K562 (cell line): ENCODE measurements around the gene KCNH2. TPM values are rescaled to one million over a fixed set of nuclear protein-coding genes. Genes with fewer than 3 reads are reported as not detected.
A peak's percentile ranks its signal among the peaks of the same experiment; 100 is the strongest.

Source experiments
- C11orf30 ChIP-seq: fragments of 450-650 bp; IDR thresholded peaks from 2 replicates; pipeline ENCODE4 v1.6.1; 2016; ENCODE audit warnings: low read depth, mild to moderate bottlenecking
- CBX1 ChIP-seq: sonication (generic); IDR thresholded peaks from 2 replicates; pipeline ENCODE4 v1.6.1; 2016; ENCODE audit warnings: antibody characterized with exemption, low read depth, mild to moderate bottlenecking
- CEBPB ChIP-seq: fragments of 450-650 bp; IDR thresholded peaks from 2 replicates; pipeline ENCODE4 v1.6.1; 2016; ENCODE audit warnings: missing genetic modification characterization, missing compliant biosample characterization
- EHMT2 ChIP-seq: fragments of 450-650 bp; IDR thresholded peaks from 2 replicates; pipeline ENCODE4 v1.6.1; 2018; ENCODE audit warnings: antibody characterized with exemption
- FIP1L1 ChIP-seq: fragments of 200-400 bp; formaldehyde crosslinking; IDR thresholded peaks from 2 replicates; pipeline ENCODE4 v1.6.1; 2018; ENCODE audit warnings: mild to moderate bottlenecking, low read depth, low read length; ENCODE audit not compliant: poor library complexity, severe bottlenecking
- HNRNPL ChIP-seq: fragments of 200-400 bp; formaldehyde crosslinking; IDR thresholded peaks from 2 replicates; pipeline ENCODE4 v1.6.1; 2017; ENCODE audit warnings: low read depth, mild to moderate bottlenecking, low read length
- NUFIP1 ChIP-seq: fragments of 450-650 bp; IDR thresholded peaks from 2 replicates; pipeline ENCODE4 v1.6.1; 2018; ENCODE audit not compliant: partially characterized antibody
- SREBF2 ChIP-seq: sonication (generic); formaldehyde crosslinking; IDR thresholded peaks from 2 replicates; pipeline ENCODE4 v1.4.0; 2020; ENCODE audit warnings: mild to moderate bottlenecking, missing genetic modification reagents
- SRSF9 ChIP-seq: fragments of 200-400 bp; formaldehyde crosslinking; IDR thresholded peaks from 2 replicates; pipeline ENCODE4 v1.6.1; 2017; ENCODE audit warnings: low read depth, low read length, borderline replicate concordance
- ZFX ChIP-seq: sonication (generic); formaldehyde crosslinking; IDR thresholded peaks from 2 replicates; pipeline ENCODE4 v1.8.0; 2022; ENCODE audit warnings: mild to moderate bottlenecking, missing genetic modification reagents, moderate library complexity
- ZNF224 ChIP-seq: sonication (generic); formaldehyde crosslinking; IDR thresholded peaks from 2 replicates; pipeline ENCODE4 v1.8.0; 2022; ENCODE audit warnings: mild to moderate bottlenecking, missing genetic modification reagents
- ZZZ3 ChIP-seq: fragments of 450-650 bp; IDR thresholded peaks from 2 replicates; pipeline ENCODE4 v1.6.1; 2016; ENCODE audit warnings: antibody characterized with exemption, mild to moderate bottlenecking, moderate library complexity
- polyA plus RNA-seq, 8 experiments: library from polyadenylated mRNA; depleted of rRNA in 4 of 8; stranded (reverse) in 5 of 8; unstranded in 3 of 8; fragments of >200 nt; fragmentation: Nextera tagmentation in 2 of 8; fragmentation: Illumina TruSeq in 1 of 8; extraction: Ambion mirVana in 2 of 8; extraction: Trizol in 1 of 8; gene quantifications; 2 replicates each; pipeline versions ENCODE4 v1.2.1 to v1.2.3, GENCODE V29; 2011 to 2014; ENCODE audit warnings: inconsistent platforms in 1 of 8, missing spikeins in 1 of 8
- total RNA-seq, 7 experiments: library from RNA; depleted of rRNA in 6 of 7; stranded (reverse); fragments of >200 nt in 6 of 7; fragmentation: Illumina TruSeq in 2 of 7; extraction: Trizol in 2 of 7; gene quantifications; 2 replicates each; pipeline versions ENCODE4 v1.2.1 to v1.2.3, GENCODE V29; 2011 to 2021; ENCODE audit warnings: low replicate concordance in 1 of 7
- TF ChIP-seq, protein P1 (sequence below): IDR thresholded peaks from 2 replicates; pipeline ENCODE4 v1.6.1; 2014; ENCODE audit warnings: antibody characterized with exemption
- TF ChIP-seq, protein P2 (sequence below): fragments of 150-350 bp; IDR thresholded peaks from 2 replicates; pipeline ENCODE4 v1.6.1; 2014; ENCODE audit warnings: low read depth, mild to moderate bottlenecking, low read length, borderline replicate concordance
- TF ChIP-seq, protein P3 (sequence below): IDR thresholded peaks from 2 replicates; pipeline ENCODE4 v1.6.1; 2011; ENCODE audit not compliant: insufficient read length; ENCODE audit errors: extremely low read depth
- TF ChIP-seq, protein P4 (sequence below), 2 experiments: fragments of 200-800 bp in 1 of 2; sonication (Bioruptor generic) in 1 of 2; sonication (generic) in 1 of 2; formaldehyde crosslinking in 1 of 2; IDR thresholded peaks in 1 of 2; conservative IDR thresholded peaks in 1 of 2; 2 replicates each; pipeline versions ENCODE4 v1.5.0 to v1.6.1; 2016 to 2020; ENCODE audit warnings: missing compliant biosample characterization in 1 of 2, missing genetic modification characterization in 1 of 2, missing genetic modification reagents in 1 of 2
- TF ChIP-seq, protein P5 (sequence below): fragments of 200-400 bp; formaldehyde crosslinking; IDR thresholded peaks from 2 replicates; pipeline ENCODE4 v1.6.1; 2017; ENCODE audit warnings: mild to moderate bottlenecking, low read depth, low read length, moderate library complexity

KCNH2 gene
- total and polyA plus RNA-seq, 9 of the 15 experiments (the other 6 are each of a cell fraction or from before 2014, with no cell fraction given) = 18.1 to 368 (median 218) TPM

DNA sequence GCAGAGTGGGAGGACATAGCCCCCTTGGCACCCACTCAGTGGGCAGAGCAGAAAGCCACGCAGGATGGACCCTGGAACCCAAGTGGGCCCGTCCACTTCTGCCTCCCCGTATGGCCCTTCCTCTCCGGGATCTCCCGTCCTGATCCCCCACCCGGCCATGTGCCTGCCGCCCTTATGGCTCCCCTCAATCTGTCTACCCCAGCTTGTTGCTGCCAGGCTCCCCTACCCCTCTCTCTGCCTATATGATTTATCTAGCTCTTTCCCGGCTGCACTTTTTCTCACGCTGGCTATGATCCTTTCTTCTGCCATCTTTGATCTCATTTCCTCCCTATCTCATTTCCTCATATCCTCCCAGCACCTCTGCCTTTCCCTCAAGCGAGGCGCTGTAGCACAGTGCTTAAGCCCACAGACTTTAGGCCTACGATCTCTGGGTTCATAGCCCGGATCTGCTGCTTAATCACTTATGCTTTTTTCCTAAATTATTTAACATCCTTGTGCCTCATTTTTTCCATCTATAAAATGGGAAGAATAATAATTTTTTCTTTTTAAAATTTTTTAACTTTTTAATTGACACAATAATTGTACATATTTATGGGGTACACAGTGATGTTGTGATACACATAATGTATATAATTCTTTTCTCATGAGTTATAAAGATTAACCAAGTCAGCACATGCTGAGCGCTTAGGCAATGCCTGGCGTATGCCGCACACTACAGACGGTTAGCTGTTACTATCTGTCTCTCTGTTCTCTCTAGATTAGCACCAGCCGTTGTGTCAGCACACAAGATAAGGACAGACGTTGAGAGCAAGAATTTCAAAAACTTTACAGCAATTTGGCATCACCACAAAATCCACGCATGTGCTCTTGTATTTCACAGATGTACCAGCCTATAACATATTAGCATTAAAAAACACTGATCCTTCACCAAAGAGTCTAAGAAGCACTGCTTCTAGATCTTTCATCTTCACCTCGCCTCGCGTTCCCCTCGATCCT, 18.1 kb downstream of the KCNH2 start (continued):
- no peak for TF ChIP-seq FIP1L1
- no peak for TF ChIP-seq SRSF9
- TF ChIP-seq, protein P1, sequence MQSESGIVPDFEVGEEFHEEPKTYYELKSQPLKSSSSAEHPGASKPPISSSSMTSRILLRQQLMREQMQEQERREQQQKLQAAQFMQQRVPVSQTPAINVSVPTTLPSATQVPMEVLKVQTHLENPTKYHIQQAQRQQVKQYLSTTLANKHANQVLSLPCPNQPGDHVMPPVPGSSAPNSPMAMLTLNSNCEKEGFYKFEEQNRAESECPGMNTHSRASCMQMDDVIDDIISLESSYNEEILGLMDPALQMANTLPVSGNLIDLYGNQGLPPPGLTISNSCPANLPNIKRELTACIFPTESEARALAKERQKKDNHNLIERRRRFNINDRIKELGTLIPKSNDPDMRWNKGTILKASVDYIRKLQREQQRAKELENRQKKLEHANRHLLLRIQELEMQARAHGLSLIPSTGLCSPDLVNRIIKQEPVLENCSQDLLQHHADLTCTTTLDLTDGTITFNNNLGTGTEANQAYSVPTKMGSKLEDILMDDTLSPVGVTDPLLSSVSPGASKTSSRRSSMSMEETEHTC = peak; percentile 89
- TF ChIP-seq, protein P2, sequence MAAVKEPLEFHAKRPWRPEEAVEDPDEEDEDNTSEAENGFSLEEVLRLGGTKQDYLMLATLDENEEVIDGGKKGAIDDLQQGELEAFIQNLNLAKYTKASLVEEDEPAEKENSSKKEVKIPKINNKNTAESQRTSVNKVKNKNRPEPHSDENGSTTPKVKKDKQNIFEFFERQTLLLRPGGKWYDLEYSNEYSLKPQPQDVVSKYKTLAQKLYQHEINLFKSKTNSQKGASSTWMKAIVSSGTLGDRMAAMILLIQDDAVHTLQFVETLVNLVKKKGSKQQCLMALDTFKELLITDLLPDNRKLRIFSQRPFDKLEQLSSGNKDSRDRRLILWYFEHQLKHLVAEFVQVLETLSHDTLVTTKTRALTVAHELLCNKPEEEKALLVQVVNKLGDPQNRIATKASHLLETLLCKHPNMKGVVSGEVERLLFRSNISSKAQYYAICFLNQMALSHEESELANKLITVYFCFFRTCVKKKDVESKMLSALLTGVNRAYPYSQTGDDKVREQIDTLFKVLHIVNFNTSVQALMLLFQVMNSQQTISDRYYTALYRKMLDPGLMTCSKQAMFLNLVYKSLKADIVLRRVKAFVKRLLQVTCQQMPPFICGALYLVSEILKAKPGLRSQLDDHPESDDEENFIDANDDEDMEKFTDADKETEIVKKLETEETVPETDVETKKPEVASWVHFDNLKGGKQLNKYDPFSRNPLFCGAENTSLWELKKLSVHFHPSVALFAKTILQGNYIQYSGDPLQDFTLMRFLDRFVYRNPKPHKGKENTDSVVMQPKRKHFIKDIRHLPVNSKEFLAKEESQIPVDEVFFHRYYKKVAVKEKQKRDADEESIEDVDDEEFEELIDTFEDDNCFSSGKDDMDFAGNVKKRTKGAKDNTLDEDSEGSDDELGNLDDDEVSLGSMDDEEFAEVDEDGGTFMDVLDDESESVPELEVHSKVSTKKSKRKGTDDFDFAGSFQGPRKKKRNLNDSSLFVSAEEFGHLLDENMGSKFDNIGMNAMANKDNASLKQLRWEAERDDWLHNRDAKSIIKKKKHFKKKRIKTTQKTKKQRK = no peak
- 0 out of 2 replicates have a peak, but pooled peaks have one; percentile 40 for TF ChIP-seq HNRNPL
- TF ChIP-seq, protein P3, sequence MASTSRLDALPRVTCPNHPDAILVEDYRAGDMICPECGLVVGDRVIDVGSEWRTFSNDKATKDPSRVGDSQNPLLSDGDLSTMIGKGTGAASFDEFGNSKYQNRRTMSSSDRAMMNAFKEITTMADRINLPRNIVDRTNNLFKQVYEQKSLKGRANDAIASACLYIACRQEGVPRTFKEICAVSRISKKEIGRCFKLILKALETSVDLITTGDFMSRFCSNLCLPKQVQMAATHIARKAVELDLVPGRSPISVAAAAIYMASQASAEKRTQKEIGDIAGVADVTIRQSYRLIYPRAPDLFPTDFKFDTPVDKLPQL = no peak
- no peak for TF ChIP-seq ZNF224 (CRISPR knock-in tag)
- TF ChIP-seq, protein P4, sequence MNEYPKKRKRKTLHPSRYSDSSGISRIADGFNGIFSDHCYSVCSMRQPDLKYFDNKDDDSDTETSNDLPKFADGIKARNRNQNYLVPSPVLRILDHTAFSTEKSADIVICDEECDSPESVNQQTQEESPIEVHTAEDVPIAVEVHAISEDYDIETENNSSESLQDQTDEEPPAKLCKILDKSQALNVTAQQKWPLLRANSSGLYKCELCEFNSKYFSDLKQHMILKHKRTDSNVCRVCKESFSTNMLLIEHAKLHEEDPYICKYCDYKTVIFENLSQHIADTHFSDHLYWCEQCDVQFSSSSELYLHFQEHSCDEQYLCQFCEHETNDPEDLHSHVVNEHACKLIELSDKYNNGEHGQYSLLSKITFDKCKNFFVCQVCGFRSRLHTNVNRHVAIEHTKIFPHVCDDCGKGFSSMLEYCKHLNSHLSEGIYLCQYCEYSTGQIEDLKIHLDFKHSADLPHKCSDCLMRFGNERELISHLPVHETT (CRISPR knock-in tag; conservative IDR thresholded peaks at IDR 0.05 in 1 of 2, IDR thresholded peaks at IDR 0.05 in 1 of 2) = peak in 1 of 2 experiments; percentile 85; a peak in 2 of 4 replicates
- TF ChIP-seq CEBPB (tag) = peak; percentile 99
- no peak for TF ChIP-seq ZZZ3
- no peak for TF ChIP-seq NUFIP1
- TF ChIP-seq CBX1 = peak; percentile 66; the same call in 1 of the 2 replicates
- no peak for TF ChIP-seq C11orf30
- no peak for TF ChIP-seq SREBF2
- TF ChIP-seq, protein P5, sequence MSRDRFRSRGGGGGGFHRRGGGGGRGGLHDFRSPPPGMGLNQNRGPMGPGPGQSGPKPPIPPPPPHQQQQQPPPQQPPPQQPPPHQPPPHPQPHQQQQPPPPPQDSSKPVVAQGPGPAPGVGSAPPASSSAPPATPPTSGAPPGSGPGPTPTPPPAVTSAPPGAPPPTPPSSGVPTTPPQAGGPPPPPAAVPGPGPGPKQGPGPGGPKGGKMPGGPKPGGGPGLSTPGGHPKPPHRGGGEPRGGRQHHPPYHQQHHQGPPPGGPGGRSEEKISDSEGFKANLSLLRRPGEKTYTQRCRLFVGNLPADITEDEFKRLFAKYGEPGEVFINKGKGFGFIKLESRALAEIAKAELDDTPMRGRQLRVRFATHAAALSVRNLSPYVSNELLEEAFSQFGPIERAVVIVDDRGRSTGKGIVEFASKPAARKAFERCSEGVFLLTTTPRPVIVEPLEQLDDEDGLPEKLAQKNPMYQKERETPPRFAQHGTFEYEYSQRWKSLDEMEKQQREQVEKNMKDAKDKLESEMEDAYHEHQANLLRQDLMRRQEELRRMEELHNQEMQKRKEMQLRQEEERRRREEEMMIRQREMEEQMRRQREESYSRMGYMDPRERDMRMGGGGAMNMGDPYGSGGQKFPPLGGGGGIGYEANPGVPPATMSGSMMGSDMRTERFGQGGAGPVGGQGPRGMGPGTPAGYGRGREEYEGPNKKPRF = no peak
- peak; percentile 26 for TF ChIP-seq EHMT2
- no peak; the same call in 1 of the 2 replicates for TF ChIP-seq ZFX (CRISPR knock-in tag)
